Cardiac muscle cell (in vitro differentiated cells and primary cell): ENCODE data around the gene DBH. TPM values are rescaled to one million over a fixed set of nuclear protein-coding genes. Genes with fewer than 3 reads are reported as not detected.

Experiments used
- DNase-seq, 2 donors: peaks; one replicate each; pipeline versions ENCODE4 v3.0.0 to v3.0.0-alpha.2; 2010 to 2017; ENCODE audit warnings: low read depth in 1 of 2, low spot score in 1 of 2
- H3K27ac ChIP-seq: fragments of 200-600 bp; sonication (generic); 2 replicates; pipeline ENCODE4 v1.5.1; 2016
- H3K27me3 ChIP-seq: fragments of 200-600 bp; sonication (generic); 2 replicates; pipeline ENCODE4 v1.6.0; 2016; ENCODE audit warnings: control low read depth
- H3K36me3 ChIP-seq: fragments of 200-600 bp; sonication (generic); 2 replicates; pipeline ENCODE4 v1.5.1; 2016; ENCODE audit warnings: control low read depth
- H3K4me1 ChIP-seq: fragments of 200-600 bp; sonication (generic); 2 replicates; pipeline ENCODE4 v1.8.1; 2017; ENCODE audit warnings: low read depth, mild to moderate bottlenecking, mixed run types
- H3K4me3 ChIP-seq: fragments of 200-600 bp; sonication (generic); 2 replicates; pipeline ENCODE4 v1.5.1; 2016; ENCODE audit warnings: mild to moderate bottlenecking
- H3K9me3 ChIP-seq: fragments of 200-600 bp; sonication (generic); 2 replicates; pipeline ENCODE4 v1.5.1; 2017; ENCODE audit warnings: low read depth, mild to moderate bottlenecking, control low read depth
- CTCF ChIP-seq: IDR thresholded peaks from 2 replicates; pipeline ENCODE4 v1.5.1; 2012; ENCODE audit warnings: low read depth, mild to moderate bottlenecking, low read length
- polyA plus RNA-seq: library from polyadenylated mRNA; unstranded; fragments of >200 nt; fragmentation: Nextera tagmentation; extraction: Ambion mirVana; gene quantifications from 2 replicates; pipeline ENCODE4 v1.2.1, GENCODE V29; 2016
- total RNA-seq: library from RNA; depleted of rRNA; stranded (reverse); fragments of >200 nt; gene quantifications from 2 replicates; pipeline ENCODE4 v1.2.3, GENCODE V29; 2016

The DBH gene
- total and polyA plus RNA-seq, 2 experiments from 2014 or later: 0.07 TPM; not detected in 1

DNA sequence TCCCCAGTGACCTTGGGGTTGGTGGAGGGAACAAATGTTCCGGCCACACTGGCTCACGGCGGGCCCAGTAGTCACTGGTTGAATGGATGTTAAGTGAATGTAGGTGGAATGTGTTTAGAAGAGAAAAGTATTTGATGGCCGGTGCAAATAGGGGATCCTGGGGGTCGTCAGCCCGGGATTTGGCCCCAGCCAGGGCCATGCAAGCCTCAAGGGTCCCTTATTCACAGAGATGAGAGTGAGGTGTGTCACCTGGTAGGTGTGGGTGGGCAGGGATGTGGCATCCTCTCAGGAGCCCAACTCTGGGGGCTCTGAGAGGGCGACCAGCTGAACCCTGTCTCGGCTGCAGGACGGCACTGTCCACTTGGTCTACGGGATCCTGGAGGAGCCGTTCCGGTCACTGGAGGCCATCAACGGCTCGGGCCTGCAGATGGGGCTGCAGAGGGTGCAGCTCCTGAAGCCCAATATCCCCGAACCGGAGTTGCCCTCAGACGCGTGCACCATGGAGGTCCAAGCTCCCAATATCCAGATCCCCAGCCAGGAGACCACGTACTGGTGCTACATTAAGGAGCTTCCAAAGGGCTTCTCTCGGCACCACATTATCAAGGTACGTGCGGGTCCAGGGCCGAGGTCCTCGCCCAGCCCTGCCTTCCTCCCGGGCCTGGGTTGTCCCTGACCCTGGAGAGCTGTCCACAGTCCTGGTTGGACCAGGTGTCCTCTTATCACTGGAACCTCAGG, 5.9 kb downstream of the DBH start:
- TF ChIP-seq CTCF: no peak
- no peaks in the 10 kb centered on the region for H3K36me3 ChIP-seq
- no peak for DNase-seq

DNA sequence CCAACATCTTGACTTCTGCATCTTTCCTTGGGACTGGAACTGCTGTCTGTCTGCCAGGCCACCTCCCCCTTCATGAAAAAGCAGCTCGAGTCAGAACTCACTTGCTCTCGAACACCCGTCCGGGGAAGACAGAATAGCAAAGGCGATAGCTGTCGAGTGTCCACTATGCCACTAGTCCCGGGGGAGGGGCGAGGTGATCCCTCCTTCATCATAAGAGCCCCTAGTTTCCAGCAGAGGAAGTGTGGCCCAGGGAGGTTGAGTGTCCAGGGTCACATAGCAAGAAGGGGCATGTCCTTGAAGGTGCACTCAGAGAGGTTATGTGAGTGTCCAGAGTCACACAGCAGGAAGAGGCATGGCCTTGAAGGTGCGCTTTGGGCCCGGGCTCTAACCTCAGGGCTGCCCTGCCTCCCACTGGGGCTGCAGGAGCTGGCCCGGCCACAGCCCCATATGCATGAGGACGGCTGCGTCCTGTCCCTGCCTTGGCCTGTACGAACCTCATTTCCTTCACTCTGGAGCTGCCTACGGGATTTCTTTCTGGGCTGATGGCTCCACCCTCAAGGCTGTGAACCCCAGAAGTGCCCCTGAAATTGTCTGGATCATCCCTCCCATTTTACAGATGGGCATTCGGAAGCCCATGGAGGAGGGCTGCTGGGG, 6.7 kb downstream of the DBH start:
- TF ChIP-seq CTCF: no peak
- Histone ChIP-seq H3K9me3 (no peaks in the 10 kb centered on the region), H3K4me1 (no peaks in the 10 kb centered on the region), H3K27me3 (no peaks in the 10 kb centered on the region), H3K27ac (no peak overlapping the region), H3K4me3 (no peak overlapping the region), H3K36me3 (no peaks in the 10 kb centered on the region)
- no peak for DNase-seq

More for the DNA sequence above, 5.9 kb downstream of the DBH start:
- Histone ChIP-seq H3K4me1 (no peaks in the 10 kb centered on the region), H3K9me3 (no peaks in the 10 kb centered on the region), H3K27ac (no peak overlapping the region), H3K4me3 (no peak overlapping the region), H3K27me3 (no peaks in the 10 kb centered on the region)

DNA sequence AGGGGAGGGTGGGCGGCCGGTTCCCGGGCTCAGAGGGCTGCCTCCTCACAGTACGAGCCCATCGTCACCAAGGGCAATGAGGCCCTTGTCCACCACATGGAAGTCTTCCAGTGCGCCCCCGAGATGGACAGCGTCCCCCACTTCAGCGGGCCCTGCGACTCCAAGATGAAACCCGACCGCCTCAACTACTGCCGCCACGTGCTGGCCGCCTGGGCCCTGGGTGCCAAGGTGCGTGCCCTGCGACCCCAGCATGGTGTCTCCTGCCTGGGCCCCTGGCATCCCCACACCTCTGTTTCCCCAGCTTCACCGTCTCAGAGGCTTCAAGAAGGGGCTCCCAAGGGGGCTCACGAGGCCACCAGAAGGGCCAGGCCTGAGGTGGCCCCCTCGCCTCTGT, 7.2 kb downstream of the DBH start:
- H3K9me3 ChIP-seq: no peaks in the 10 kb centered on the region
- H3K4me1 ChIP-seq: no peaks in the 10 kb centered on the region
- no peaks in the 10 kb centered on the region for H3K36me3 ChIP-seq
- no peak overlapping the region for H3K27ac ChIP-seq
- no peak overlapping the region for H3K4me3 ChIP-seq
- no peak for TF ChIP-seq CTCF
- no peaks in the 10 kb centered on the region for H3K27me3 ChIP-seq
- DNase-seq: no peak

DNA sequence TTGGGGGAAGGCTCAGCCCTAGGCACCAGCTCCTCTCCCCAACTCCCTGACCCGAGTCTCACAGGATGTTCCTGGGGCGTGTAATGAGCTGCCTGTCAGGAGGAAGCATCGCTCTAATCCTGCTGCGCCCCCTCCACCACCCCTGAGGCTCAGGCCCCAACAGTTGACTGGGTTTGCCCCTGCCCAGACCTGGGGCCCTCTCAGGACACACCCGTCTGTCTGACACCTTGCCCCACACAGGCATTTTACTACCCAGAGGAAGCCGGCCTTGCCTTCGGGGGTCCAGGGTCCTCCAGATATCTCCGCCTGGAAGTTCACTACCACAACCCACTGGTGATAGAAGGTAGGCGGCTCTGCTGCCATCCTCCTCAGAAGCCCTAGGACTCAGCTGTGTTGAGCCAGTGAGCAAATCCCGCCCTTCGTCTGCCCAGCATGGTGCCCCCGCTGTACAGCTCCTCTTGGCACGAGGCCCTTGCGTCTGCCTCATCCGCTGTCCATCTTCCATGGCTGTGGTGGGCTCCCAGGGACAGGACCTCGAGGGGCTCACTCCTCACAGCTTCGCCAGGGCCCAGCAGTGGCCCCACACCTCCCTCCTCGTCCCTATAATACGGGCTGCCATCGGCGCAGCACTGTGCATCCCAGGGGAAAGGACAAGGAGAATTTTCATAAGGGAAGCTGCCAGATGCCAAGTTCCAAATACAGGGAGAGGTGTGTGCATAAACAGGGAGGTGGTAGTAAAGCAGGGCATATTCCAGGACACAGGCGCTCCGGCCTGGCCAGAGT, 8.0 kb downstream of the DBH start:
- H3K27ac ChIP-seq: no peak overlapping the region
- no peak overlapping the region for H3K4me3 ChIP-seq
- no peaks in the 10 kb centered on the region for H3K27me3 ChIP-seq
- H3K9me3 ChIP-seq: no peaks in the 10 kb centered on the region
- no peaks in the 10 kb centered on the region for H3K36me3 ChIP-seq
- DNase-seq: no peak
- no peaks in the 10 kb centered on the region for H3K4me1 ChIP-seq
- no peak for TF ChIP-seq CTCF

DNA sequence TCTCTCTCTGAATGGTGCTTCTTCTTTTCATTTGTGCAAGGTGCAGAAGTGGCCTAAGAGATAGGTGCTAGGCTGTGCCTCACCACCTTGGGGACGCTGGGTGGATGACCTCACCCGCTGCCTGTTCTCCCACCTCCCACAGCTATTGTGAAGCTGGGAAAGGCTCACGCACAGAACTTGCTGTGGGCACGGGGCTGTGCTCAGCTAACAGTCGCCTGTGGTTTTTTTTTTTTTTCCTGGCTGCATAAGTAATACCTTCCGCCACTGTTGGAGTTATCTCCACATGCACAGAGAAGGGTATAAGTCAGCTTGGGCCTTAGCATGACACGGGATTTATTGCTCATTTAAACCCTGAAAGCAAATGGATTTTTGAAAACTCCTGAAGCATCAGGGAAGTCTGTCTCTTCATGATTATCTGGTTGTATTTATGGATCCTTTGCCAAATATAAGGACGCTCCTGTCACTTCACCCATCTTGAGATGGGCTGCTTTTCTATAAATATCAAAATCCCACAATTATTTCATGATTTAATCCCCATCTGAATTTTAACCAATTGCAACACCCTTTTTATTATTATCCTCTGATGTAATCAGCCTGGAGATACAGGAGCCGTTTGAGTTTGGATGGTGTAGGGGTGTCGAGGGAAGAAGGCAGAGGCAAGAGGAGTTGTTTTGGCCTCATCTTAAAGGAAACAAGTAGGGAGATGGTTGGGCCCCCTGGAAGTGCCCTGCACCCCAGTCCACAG, 9.0 kb downstream of the DBH start:
- Histone ChIP-seq H3K4me3 (no peak overlapping the region), H3K4me1 (no peaks in the 10 kb centered on the region), H3K9me3 (no peaks in the 10 kb centered on the region), H3K36me3 (no peaks in the 10 kb centered on the region), H3K27ac (no peak overlapping the region), H3K27me3 (no peaks in the 10 kb centered on the region)
- DNase-seq: no peak
- TF ChIP-seq CTCF: no peak
